ENCODE results near the gene PRKG1. TPM values are rescaled to one million over a fixed set of nuclear protein-coding genes. Genes with fewer than 3 reads are reported as not detected.

Gene PRKG1
- total RNA-seq, 2 donors from 2014 or later = 94.5 to 96.0 TPM

DNA sequence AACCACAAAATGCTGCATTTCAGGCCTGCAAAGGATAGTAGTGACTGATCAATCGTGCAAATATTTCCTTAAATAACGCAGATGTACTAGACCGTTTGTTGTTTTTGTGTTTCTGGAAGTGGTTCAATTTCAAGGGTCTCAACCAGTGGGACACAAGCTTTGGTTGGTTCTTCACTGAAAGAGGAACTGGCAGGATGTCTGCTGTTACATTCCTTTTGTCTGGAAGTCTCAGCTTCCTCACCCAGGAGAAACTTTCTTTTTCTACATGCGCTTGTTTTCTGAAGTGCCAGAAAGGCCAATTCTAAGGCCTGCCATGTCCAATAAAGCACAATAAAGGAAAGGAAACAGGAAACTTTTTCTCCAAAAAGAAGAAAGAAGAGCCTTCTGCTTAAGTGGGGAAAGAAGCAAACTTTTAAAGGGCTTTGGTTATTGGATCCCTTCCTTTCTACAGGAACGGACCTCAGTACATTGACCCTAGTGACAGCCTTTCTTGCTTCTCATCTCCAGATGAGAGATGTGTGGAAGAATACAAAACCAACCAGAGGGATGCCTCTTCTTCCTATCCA is 1243.9 kb downstream of the PRKG1 start:
- DNase-seq (ENCODE audit: low spot score) = no peak
- intact Hi-C loops (cut with DNase I) = no loop called here

DNA sequence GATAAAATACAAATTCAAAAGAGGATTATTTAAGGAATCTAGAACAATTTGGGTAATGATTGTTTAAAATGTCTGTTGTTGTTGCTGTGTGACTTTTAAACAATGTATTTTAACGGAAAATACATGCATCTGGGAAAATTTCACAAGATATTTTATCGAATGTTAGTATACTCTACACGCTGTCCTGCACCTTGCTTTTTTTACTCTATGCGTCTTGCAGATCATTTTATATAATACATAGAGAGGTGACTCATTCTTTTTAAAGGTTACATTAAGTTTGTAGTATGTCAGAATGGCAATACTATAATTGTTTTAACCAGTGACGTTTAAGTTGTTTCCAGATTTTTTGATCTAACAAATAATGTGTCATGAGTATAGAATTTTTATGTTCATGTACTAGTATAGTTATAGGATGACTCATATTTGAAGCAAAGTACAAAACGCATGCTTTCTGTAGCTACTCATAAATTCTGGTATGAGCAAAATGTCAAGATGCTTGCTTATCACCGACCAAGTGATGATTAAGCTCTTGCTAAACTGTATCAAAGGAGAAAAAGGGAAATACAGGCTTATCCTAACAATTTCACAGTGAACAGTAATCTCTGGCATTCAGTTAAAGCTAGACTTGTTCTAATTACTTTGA is 1244.7 kb downstream of the PRKG1 start:
- intact Hi-C loops (cut with DNase I) = no loop called here
- DNase-seq (ENCODE audit: low spot score) = no peak

DNA sequence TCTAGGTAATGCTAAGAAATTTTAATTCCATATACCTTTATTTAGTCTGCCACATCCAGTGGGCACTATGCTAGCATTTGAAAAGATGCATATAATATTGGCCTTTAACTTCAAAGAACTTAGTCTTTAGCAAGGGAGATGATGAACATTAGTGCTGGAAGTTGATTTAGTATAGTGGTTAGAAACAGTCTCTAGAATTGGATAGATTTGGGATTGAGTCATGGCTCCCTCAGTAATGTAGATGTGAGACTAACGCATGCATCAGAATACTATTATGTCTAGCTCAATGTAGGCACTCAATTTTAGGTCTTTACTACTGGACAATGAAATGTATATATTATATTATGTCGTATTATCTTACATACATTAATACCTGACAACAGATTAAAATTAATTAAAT is 1245.6 kb downstream of the PRKG1 start:
- intact Hi-C loops (cut with DNase I) = loop anchor here in 1 of 2 donors (10.0 kb wide), 1 partner anchor 165 kb away; no protein-coding TSS in a partner anchor
- no peak for DNase-seq (ENCODE audit: low spot score)

DNA sequence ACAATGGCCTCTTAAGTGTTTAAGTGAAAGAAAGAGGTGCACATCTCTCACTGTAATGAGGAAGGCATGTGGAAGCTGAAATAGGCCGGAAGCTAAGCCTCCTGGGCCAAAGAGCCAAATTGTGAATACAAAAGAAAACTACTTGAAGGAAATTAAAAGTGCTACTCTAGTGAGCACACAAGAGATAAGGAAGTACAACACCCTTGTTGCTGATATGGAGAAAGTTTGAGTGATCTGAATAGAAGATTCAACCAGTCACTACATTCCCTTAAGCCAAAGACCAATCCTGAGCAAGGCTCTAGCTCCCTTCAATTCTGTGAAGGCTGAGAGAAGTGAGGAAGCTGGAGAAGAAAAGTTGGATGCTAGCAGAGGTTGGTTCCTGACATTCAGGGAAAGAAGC is 1248.0 kb downstream of the PRKG1 start:
- DNase-seq (ENCODE audit: low spot score) = no peak
- intact Hi-C loops (cut with DNase I) = loop anchor here in 1 of 2 donors (10.0 kb wide), 1 partner anchor 162 kb away; no protein-coding TSS in a partner anchor

- intact Hi-C loops (cut with DNase I) = loop anchor here in 1 of 2 donors (10.0 kb wide), 1 partner anchor 162 kb away; no protein-coding TSS in a partner anchor
- no peak for DNase-seq (ENCODE audit: low spot score)
These were observed 1248.6 kb downstream of the PRKG1 start for GRCh38 chr10:52322936-52323335.

DNA sequence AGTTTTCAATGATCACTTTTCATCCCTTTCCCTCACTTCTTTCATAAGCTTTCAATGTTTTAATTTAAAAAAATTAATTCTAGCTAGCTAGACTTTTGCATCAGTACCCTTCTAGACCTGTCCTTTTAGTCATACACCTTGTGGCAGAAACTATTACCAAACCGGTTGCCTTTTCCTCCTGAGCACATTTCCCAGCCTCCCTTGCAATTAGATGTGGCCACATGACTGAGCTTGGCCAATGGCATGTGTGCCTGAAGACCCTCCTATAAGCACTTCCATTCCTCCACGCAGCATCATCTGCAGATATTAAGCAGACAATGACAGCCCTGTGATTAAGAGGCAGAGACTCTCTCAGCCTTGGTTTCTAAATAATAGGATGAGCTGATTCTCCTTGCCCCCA is 1252.1 kb downstream of the PRKG1 start:
- intact Hi-C loops (cut with DNase I) = loop anchor here in 1 of 2 donors (10.0 kb wide), 1 partner anchor 158 kb away; no protein-coding TSS in a partner anchor
- no peak for DNase-seq (ENCODE audit: low spot score)

DNA sequence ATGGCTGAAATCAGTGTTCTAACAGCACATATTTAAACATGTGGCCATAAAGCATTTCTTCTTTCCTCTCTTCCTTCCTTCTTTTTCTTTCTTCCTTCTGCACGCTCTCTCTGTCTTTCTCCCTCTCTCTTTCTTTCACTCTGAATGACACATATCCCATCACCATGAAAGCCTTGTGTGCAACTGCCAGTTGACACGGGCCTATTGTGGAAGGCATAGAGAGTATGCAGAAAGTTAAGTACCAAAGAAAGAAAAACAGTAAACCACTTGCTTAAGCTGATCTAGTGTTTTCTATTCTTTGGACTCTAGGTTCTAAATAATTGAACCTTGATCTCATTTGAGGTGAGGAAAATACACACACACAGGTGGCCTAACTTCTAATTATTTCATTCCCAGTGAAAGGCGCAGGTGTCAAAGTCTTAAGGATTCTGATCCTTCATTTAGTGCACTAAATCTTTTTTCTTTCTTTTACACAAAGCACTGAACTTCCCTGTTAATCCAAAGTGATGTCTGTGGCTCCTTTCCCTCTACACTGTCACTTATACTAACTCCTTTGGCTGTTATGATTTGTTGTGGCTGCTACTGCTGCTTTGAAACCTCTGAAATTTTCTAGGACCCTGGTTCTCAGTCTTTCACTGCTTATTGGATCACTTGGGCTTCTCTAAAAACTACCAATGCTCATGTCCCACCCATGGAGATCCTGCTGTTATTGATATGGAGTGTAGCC is 1257.5 kb downstream of the PRKG1 start:
- intact Hi-C loops (cut with DNase I) = no loop called here
- DNase-seq (ENCODE audit: low spot score) = no peak

DNA sequence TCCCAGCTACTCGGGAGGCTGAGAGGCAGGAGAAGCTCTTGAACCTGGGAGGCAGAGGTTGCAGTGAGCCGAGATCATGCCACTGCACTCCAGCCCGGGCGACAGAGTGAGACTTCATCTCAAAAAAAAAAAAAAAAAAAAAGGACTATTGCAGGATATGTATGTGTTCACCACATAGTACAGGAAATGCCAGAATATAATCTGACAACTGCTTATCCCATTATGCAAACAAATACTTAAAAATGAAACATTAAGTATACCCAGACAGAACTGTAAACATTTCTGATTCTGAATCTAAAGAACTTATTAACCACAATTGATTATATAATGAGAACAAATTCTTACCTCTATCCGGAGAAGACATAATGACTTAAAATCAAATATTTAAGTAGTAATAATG is 1258.5 kb downstream of the PRKG1 start:
- intact Hi-C loops (cut with DNase I) = no loop called here
- DNase-seq (ENCODE audit: low spot score) = no peak

GRCh38 chr10:52334595-52334994 is 1260.3 kb downstream of the PRKG1 start:
- intact Hi-C loops (cut with DNase I) = no loop called here
- no peak for DNase-seq (ENCODE audit: low spot score)

DNA sequence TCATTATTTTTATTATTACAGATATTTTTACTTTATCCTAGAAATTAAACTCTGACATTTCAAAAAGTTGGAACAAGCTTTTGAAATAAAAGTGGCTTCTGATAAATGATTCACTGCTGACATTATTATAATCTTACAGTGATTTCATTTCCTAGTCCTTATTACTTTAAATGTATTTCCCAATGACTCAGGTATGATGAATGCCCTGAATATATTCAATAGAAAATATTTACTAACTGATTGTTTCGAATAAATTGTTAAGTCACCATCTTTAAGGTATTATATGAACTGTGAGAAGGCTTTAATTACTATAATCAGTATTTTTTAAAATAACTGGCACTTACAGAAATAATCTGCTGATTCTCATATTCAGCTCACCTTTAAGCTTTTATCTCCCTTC is 1261.4 kb downstream of the PRKG1 start:
- DNase-seq (ENCODE audit: low spot score) = no peak

DNA sequence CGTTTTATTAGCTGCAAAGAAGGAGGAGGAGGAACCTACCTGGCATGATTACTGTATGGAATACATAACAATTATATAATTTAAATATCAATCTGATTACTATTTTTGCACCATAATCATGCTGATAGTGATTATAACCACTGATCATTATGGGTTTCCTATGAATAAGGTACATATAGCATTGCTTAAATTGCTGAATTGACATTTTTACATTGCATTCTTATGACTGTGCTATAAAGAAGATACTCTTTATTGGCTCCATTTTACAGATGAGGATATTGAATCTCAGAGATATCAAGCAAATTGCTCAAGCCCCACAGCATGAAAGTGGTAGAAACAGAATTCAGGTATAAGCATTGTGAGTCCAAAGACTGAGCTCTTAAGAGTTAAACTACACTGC is 1262.9 kb downstream of the PRKG1 start:
- DNase-seq (ENCODE audit: low spot score) = no peak
- intact Hi-C loops (cut with DNase I) = no loop called here

More for the DNA sequence above, 1261.4 kb downstream of the PRKG1 start:
- intact Hi-C loops (cut with DNase I) = no loop called here

GRCh38 chr10:52343439-52343838 is 1269.2 kb downstream of the PRKG1 start:
- intact Hi-C loops (cut with DNase I) = no loop called here
- DNase-seq (ENCODE audit: low spot score) = no peak

DNA sequence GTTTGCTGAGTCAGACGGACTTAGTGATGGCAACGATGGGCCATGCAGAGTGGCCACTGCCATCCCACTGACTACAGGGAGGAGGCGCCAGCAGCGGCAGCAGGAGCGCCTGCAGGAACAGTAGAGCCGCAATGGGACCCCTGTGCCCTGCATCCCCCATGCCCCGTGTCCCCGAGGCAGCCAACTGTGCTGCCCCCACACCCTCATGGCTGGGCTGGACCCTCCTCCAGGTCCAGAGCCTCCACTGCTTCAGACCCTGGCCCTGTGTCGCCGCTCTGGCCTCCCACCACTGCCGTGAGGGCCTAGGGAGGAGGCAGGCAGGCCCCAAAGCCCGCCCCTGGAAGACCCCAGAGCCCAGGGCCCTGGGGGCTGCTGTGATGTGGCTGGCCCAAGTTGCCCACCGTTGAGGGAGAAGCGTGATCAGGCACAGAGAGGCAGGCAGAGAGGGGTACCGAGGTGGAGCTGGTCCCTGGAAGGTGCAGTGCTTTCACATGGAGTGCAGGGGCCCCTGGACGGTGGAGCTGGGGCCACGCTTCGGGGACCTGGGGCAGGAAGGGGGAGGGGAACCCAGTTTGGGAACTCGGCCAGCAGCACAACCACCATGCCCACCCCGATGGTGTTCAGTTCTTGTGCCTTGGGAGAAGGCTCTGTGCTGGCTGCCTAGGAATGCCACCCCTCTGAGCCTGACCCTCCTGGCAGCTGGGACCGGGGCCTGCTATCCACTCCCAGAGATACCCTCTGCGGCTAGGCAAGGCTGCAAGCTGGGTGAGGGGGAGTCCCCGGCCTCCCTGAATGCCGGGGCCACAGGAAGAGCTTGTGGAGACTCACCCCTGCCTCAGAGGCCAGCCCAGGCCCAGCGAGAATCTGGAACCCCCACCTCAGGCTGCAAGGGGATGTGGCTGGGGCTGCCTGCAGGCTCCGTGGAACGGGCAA is 1272.4 kb downstream of the PRKG1 start:
- peak; percentile 66 for DNase-seq (ENCODE audit: low spot score)
- intact Hi-C loops (cut with DNase I) = no loop called here

DNA sequence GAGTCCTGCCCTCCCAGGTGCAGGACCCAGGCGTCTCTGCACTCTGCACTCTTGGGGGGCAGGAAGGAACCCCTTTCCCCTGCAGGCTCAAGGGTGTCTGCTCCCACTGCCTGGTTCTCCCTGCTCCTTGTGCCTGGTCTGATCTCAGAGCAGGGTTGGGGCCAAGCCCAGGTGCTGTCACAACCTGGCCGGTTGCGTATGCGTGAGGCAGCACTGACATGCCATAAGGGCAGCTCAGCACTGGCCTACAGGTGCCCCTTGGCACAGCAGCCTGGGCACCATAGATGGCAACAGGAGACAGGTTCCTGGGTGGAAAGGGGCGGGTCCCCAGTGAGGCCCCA is 1273.0 kb downstream of the PRKG1 start:
- peak; percentile 68 for DNase-seq (ENCODE audit: low spot score)
- intact Hi-C loops (cut with DNase I) = no loop called here

Small RNA genes lying within 50 kb of the gene (microRNA-seq; reads per million reads assigned to microRNA genes)
- 3.9 to 5.7 reads per million in 2 donors for gene MIR605 (ENCODE audit: borderline microRNAs expressed in 2 of 2)

Other genes with a start within 250 kb of the PRKG1 start
- not detected for gene A1CF, start 188.9 kb upstream of the PRKG1 start, total RNA-seq

Measured in posterior vena cava (tissue), 2 donors.